ENCODE measurements around the gene PTPRS.
"Not testable (repeated sequence)": the region's sequence is repeated elsewhere in the genome, so short reads cannot be mapped to it uniquely, and the experiment has no call there.

GRCh38 chr19:5361839-5362238 is 21.2 kb upstream of the PTPRS start:
- not testable (repeated sequence) for TF ChIP-seq CTCF (IDR thresholded peaks at IDR 0.05; ENCODE audit: borderline replicate concordance, extremely low read depth, low read length, poor library complexity, severe bottlenecking); EZH2 (IDR thresholded peaks at IDR 0.05; ENCODE audit: borderline replicate concordance, low read depth, low read length, severe bottlenecking)
